H1 (cell line): ENCODE data around the gene LITAF. TPM values are rescaled to one million over a fixed set of nuclear protein-coding genes. Genes with fewer than 3 reads are reported as not detected.

Experiments
- CTCF ChIA-PET: fragments of 300-600 bp; sonication (Branson Sonifier 250); formaldehyde crosslinking; loops from one replicate; lab custom pipeline; 2021; ENCODE audit not compliant: partially characterized antibody; lab: Charles Lee
- POLR2A ChIA-PET: fragments of 300-600 bp; sonication (Branson Sonifier 250); formaldehyde crosslinking; loops from one replicate; lab custom pipeline; 2021; ENCODE audit warnings: inconsistent platforms; ENCODE audit not compliant: partially characterized antibody; lab: Charles Lee
- DNase-seq, 2 experiments: peaks; one replicate each; pipeline versions ENCODE4 v3.0.0 to v3.0.0-alpha.2; 2010 to 2022; ENCODE audit warnings: low spot score in 2 of 2, low read depth in 1 of 2, mixed read lengths in 1 of 2
- FAIRE-seq: peaks from 2 replicates; lab custom pipeline; 2011; peaks lifted over from hg19 to GRCh38; lab: Jason Lieb, UNC
- H2AFZ ChIP-seq: 2 replicates; pipeline ENCODE4 v1.8.1; 2012; ENCODE audit warnings: low read length, inconsistent platforms
- H2AK5ac ChIP-seq: 2 replicates; pipeline ENCODE4 v1.6.1; 2013; ENCODE audit warnings: low read depth, low read length
- H2BK120ac ChIP-seq: replicated peaks from 2 replicates; pipeline ENCODE3; 2013; ENCODE audit warnings: low read depth, low read length, inconsistent platforms
- H2BK12ac ChIP-seq: 2 replicates; pipeline ENCODE4 v1.6.1; 2013; ENCODE audit warnings: low read depth, low read length
- H2BK15ac ChIP-seq: 2 replicates; pipeline ENCODE4 v1.6.1; 2013; ENCODE audit warnings: low read length
- H2BK20ac ChIP-seq: 2 replicates; pipeline ENCODE4 v1.6.1; 2013; ENCODE audit warnings: low read length
- H2BK5ac ChIP-seq: 2 replicates; pipeline ENCODE4 v1.6.1; 2013; ENCODE audit warnings: low read depth, low read length
- H3K14ac ChIP-seq: 2 replicates; pipeline ENCODE4 v1.6.1; 2013; ENCODE audit warnings: inconsistent platforms; ENCODE audit not compliant: insufficient read length
- H3K18ac ChIP-seq: 2 replicates; pipeline ENCODE4 v1.6.1; 2013; ENCODE audit warnings: low read length; ENCODE audit errors: extremely low read depth
- H3K23ac ChIP-seq: 2 replicates; pipeline ENCODE4 v1.6.1; 2013; ENCODE audit warnings: inconsistent platforms; ENCODE audit not compliant: insufficient read length
- H3K23me2 ChIP-seq: 2 replicates; pipeline ENCODE4 v1.6.1; 2013; ENCODE audit warnings: low read depth, low read length
- H3K27ac ChIP-seq: 2 replicates; pipeline ENCODE4 v1.6.1; 2011; ENCODE audit warnings: low read depth, low read length, inconsistent platforms
- H3K27me3 ChIP-seq, 4 experiments: replicated peaks in 1 of 4; 1 replicate in 1 of 4; 2 replicates in 3 of 4; pipeline versions ENCODE4 v1.6.1 to v1.8.1; 2011 to 2013; ENCODE audit warnings: low read length in 3 of 4, mild to moderate bottlenecking in 3 of 4, inconsistent platforms in 2 of 4, mixed read lengths in 2 of 4, moderate library complexity in 1 of 4; ENCODE audit not compliant: control insufficient read depth in 3 of 4, insufficient read depth in 3 of 4; ENCODE audit errors: extremely low read depth in 1 of 4
- H3K36me3 ChIP-seq, 4 experiments: 2 replicates each; pipeline versions ENCODE4 v1.6.1 to v1.8.1; 2011 to 2013; ENCODE audit warnings: mild to moderate bottlenecking in 4 of 4, low read length in 3 of 4, moderate library complexity in 2 of 4, control low read depth in 1 of 4, inconsistent platforms in 1 of 4; ENCODE audit not compliant: insufficient read depth in 4 of 4, control insufficient read depth in 2 of 4
- H3K4ac ChIP-seq: replicated peaks from 2 replicates; pipeline ENCODE3; 2013; ENCODE audit warnings: low read length, low read depth, mixed read lengths, inconsistent platforms; ENCODE audit not compliant: insufficient read length
- H3K4me1 ChIP-seq, 4 experiments: replicated peaks in 1 of 4; 1 replicate in 1 of 4; 2 replicates in 3 of 4; pipeline versions ENCODE4 v1.6.1 to v1.8.1; 2011 to 2013; ENCODE audit warnings: low read length in 3 of 4, inconsistent platforms in 2 of 4, mixed read lengths in 1 of 4; ENCODE audit not compliant: insufficient read depth in 4 of 4, control insufficient read depth in 3 of 4
- H3K4me2 ChIP-seq, 2 experiments: 2 replicates each; pipeline versions ENCODE4 v1.6.1 to v1.8.1; 2011 to 2013; ENCODE audit warnings: low read depth in 2 of 2, low read length in 2 of 2, control low read depth in 1 of 2, inconsistent platforms in 1 of 2, mild to moderate bottlenecking in 1 of 2; ENCODE audit not compliant: insufficient read depth in 1 of 2
- H3K4me3 ChIP-seq, 4 experiments: fragments of 200-600, 300-600 bp in 1 of 4; sonication (generic), shearing (Covaris generic), sonication (Bioruptor Twin) in 1 of 4; 2 replicates each; pipeline versions ENCODE4 v1.5.1 to v1.8.1; 2011 to 2016; ENCODE audit warnings: low read length in 4 of 4, low read depth in 3 of 4, control low read depth in 2 of 4, inconsistent platforms in 2 of 4, mild to moderate bottlenecking in 2 of 4, mixed read lengths in 1 of 4, moderate library complexity in 1 of 4; ENCODE audit not compliant: insufficient read depth in 2 of 4; ENCODE audit errors: extremely low read depth in 1 of 4
- H3K56ac ChIP-seq: replicated peaks from 2 replicates; pipeline ENCODE3; 2013; ENCODE audit warnings: low read depth, mild to moderate bottlenecking, mixed read lengths, low read length, inconsistent platforms; ENCODE audit not compliant: insufficient read length
- H3K79me1 ChIP-seq: 2 replicates; pipeline ENCODE4 v1.6.1; 2013; ENCODE audit warnings: low read depth, low read length, control low read depth
- H3K79me2 ChIP-seq, 2 experiments: 2 replicates each; pipeline versions ENCODE4 v1.6.1 to v1.8.1; 2012 to 2013; ENCODE audit warnings: low read length in 2 of 2, mild to moderate bottlenecking in 2 of 2, inconsistent platforms in 1 of 2; ENCODE audit not compliant: insufficient read depth in 2 of 2, control insufficient read depth in 1 of 2
- H3K9ac ChIP-seq, 4 experiments: replicated peaks in 1 of 4; 1 replicate in 1 of 4; 2 replicates in 3 of 4; pipeline versions ENCODE4 v1.6.1 to v1.8.1; 2011 to 2013; ENCODE audit warnings: low read depth in 3 of 4, low read length in 3 of 4, control low read depth in 2 of 4, mild to moderate bottlenecking in 2 of 4, moderate library complexity in 2 of 4, inconsistent platforms in 1 of 4; ENCODE audit errors: extremely low read depth in 1 of 4
- H3K9me3 ChIP-seq, 2 experiments: 2 replicates each; pipeline versions ENCODE4 v1.6.1 to v1.8.1; 2012 to 2013; ENCODE audit warnings: mild to moderate bottlenecking in 2 of 2, moderate library complexity in 2 of 2, control low read depth in 1 of 2, inconsistent platforms in 1 of 2, low read depth in 1 of 2, low read length in 1 of 2, mixed read lengths in 1 of 2; ENCODE audit not compliant: insufficient read depth in 2 of 2
- H4K20me1 ChIP-seq, 2 experiments: replicated peaks in 1 of 2; 2 replicates each; pipeline versions ENCODE3 to v1.8.1; 2011 to 2013; ENCODE audit warnings: inconsistent platforms in 2 of 2, low read length in 2 of 2, mild to moderate bottlenecking in 1 of 2; ENCODE audit not compliant: insufficient read depth in 2 of 2, control insufficient read depth in 1 of 2
- H4K5ac ChIP-seq: 2 replicates; pipeline ENCODE4 v1.6.1; 2013; ENCODE audit warnings: low read length, low read depth, mixed read lengths, inconsistent platforms; ENCODE audit not compliant: insufficient read length
- H4K8ac ChIP-seq: 2 replicates; pipeline ENCODE4 v1.8.0; 2013; ENCODE audit warnings: mild to moderate bottlenecking, moderate library complexity, low read length, inconsistent platforms; ENCODE audit not compliant: insufficient read depth; ENCODE audit errors: extremely low read depth
- H4K91ac ChIP-seq: replicated peaks from 2 replicates; pipeline ENCODE3; 2013; ENCODE audit warnings: low read length, mixed read lengths, inconsistent platforms; ENCODE audit not compliant: insufficient read length
- FOSL1 ChIP-seq: IDR thresholded peaks from 2 replicates; pipeline ENCODE4 v1.6.1; 2011; ENCODE audit warnings: mild to moderate bottlenecking, low read depth, low read length, moderate library complexity; ENCODE audit not compliant: insufficient read depth
- RFX5 ChIP-seq: IDR thresholded peaks from 2 replicates; pipeline ENCODE4 v1.6.1; 2011; ENCODE audit warnings: low read depth, low read length, improper control_type of control experiment, borderline replicate concordance
- RXRA ChIP-seq: IDR thresholded peaks from 2 replicates; pipeline ENCODE4 v1.6.1; 2011; ENCODE audit warnings: low read depth, mild to moderate bottlenecking, low read length, moderate library complexity; ENCODE audit not compliant: insufficient read depth
- whole genome bisulfite sequencing, 2 experiments: shearing (Covaris generic) in 1 of 2; methylation state at CpG; one replicate each; pipeline versions ENCODE4 v1.1.6 to v1.1.7; 2013 to 2015; ENCODE audit warnings: low lambda C conversion rate in 2 of 2, mixed read lengths in 2 of 2, inconsistent platforms in 1 of 2, low coverage in 1 of 2, missing lambda C conversion rate in 1 of 2; ENCODE audit not compliant: insufficient replicate concordance in 2 of 2, insufficient coverage in 1 of 2, insufficient read length in 1 of 2; ENCODE audit errors: extremely low coverage in 1 of 2, missing lambda C conversion rate in 1 of 2; 5-methylcytosine and 5-hydroxymethylcytosine counted together
- polyA plus RNA-seq, 7 experiments: library from polyadenylated mRNA; depleted of rRNA in 3 of 7; stranded (reverse) in 5 of 7; unstranded in 2 of 7; fragments of >200 nt in 5 of 7; fragments of 200-250 nt in 2 of 7; gene quantifications; 1 replicate in 5 of 7; 2 replicates in 1 of 7; 4 replicates in 1 of 7; pipeline versions ENCODE4 v1.2.1 to v1.2.3, GENCODE V29; 2011 to 2013; ENCODE audit warnings: missing spikeins in 2 of 7, mixed read lengths in 2 of 7
- total RNA-seq: library from RNA; stranded (reverse); fragmentation: NEBNext Ultra II Directional; extraction: Animal tissue kit (Norgen Biotek cat#: 25700); gene quantifications from 2 replicates; pipeline ENCODE4 v1.2.1, GENCODE V29; 2021

The LITAF gene
- total and polyA plus RNA-seq, 2 of the 8 experiments (the other 6 are each of a cell fraction or from before 2014, with no cell fraction given), result 165 to 205 TPM

DNA sequence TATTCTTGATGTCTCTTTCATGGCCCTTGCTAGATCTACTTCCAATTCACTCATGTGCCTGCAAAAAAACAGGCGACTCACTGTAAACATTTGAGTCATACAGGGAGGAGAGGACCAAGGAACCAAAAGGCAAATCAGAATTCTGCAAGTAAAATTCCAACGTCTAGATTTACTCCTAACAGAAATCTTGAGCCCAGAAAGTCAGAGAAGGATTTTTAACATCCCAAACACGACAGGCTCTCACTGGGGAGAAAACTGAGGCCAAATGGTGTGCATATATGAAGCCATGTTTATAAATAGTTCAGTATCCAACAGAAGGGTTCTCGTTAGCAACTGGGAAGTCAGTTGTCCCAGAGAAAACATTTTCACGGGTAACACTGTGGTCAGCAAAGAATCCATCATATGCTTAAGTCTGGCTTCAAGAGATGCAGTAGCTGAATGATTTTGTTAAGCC lies 40.1 kb downstream of the LITAF start:
- Histone ChIP-seq H3K23ac (no peak overlapping the region), H2BK120ac (no peak overlapping the region), H3K14ac (no peak overlapping the region), H3K9me3 (no peaks in the 10 kb centered on the region), H4K8ac (no peak overlapping the region), H3K4me2 (no peak overlapping the region), H3K27me3 (no peaks in the 10 kb centered on the region), H2BK5ac (no peak overlapping the region), H2BK20ac (no peak overlapping the region), H2AK5ac (no peak overlapping the region), H4K20me1 (no peaks in the 10 kb centered on the region), H3K4ac (no peak overlapping the region), H3K79me1 (no peaks in the 10 kb centered on the region), H4K91ac (no peak overlapping the region), H3K36me3 (peaks cover 3 to 45% (median 20%) of the 10 kb centered on the region in 4 experiments; a peak in 5 of 8 replicates), H2BK15ac (no peak overlapping the region), H2AFZ (no peak overlapping the region), H4K5ac (no peak overlapping the region), H3K9ac (no peak overlapping the region), H3K27ac (no peak overlapping the region), H3K79me2 (no peaks in the 10 kb centered on the region), H2BK12ac (no peak overlapping the region), H3K23me2 (no peaks in the 10 kb centered on the region), H3K56ac (no peak overlapping the region), H3K4me1 (peaks cover 3 to 6% (median 5%) of the 10 kb centered on the region in 4 experiments; a peak in 5 of 7 replicates), H3K4me3 (no peak overlapping the region), H3K18ac (no peak overlapping the region)
- 84% methylated on average over 5 of the region's 5 CpGs; no CpG with 5 or more reads in 1 of the 2 experiments for WGBS, 2 experiments
- ChIA-PET POLR2A (interaction anchor here (1.1 to 1.9 kb wide), 2 partner anchors 12 to 36 kb away, joined by 3 to 5 read pairs; no protein-coding TSS in a partner anchor), CTCF (interaction anchor here (0.8 to 1.6 kb wide), 3 partner anchors 8 to 96 kb away, joined by 3 to 5 read pairs (median 4); no protein-coding TSS in a partner anchor)
- DNase-seq (no peak), FAIRE-seq (no peak)
- TF ChIP-seq FOSL1, result no peak
- TF ChIP-seq RFX5, result no peak
- TF ChIP-seq RXRA, result no peak
